ENCODE measurements around the gene SERTAD1.
A peak's percentile ranks its signal among the peaks of the same experiment; 100 is the strongest.
"Not testable (repeated sequence)": the region's sequence is repeated elsewhere in the genome, so short reads cannot be mapped to it uniquely, and the experiment has no call there.

Gene SERTAD1, protein sequence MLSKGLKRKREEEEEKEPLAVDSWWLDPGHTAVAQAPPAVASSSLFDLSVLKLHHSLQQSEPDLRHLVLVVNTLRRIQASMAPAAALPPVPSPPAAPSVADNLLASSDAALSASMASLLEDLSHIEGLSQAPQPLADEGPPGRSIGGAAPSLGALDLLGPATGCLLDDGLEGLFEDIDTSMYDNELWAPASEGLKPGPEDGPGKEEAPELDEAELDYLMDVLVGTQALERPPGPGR

DNA sequence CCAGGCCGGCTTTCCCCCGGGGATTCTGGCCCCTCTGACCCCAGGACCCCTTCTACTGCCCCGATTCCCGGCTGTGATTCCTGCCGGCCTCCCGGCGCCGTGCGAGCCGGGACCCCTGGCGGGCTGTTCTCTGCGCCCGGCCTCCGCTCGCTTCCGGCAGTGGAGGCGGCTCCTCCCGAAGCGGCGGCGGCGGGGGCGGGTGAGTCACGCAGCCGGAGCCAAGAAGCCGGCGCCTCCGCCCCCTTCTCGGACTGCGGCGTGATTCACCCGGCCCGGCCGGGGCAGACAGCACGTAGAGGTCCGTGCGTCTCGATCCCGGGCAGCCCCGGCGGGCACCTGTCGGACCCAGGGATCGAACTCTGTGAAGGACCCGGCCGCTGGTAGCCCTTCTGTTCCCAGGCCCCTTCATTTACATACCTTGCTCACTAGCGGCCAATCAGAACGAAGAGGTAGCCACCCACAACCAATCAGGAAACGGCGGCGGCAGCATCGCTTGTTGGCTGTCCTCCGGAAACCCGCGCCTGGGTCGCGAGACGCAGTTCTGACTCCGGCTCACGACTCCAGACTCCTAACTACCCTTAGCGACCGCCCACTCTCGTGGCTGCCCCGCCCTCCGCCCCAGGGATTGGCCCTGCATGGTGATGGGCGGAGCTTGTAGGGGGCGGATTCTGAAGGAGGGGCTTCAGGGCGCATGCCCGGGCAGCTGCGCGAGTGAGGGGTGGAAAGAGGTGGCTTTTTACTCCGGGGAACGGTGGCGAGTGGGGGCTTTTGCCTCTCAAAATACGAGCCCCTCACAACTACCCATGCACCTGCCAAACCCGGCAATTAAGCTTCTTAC lies at the start of gene SERTAD1:
Gene SERTAD1, minus strand, starts transcription at position 543 of the 838 bp plus-strand sequence. CDS start 2,446 bp downstream, outside the sequence.
- DNase-seq = peak; percentile 96

DNA sequence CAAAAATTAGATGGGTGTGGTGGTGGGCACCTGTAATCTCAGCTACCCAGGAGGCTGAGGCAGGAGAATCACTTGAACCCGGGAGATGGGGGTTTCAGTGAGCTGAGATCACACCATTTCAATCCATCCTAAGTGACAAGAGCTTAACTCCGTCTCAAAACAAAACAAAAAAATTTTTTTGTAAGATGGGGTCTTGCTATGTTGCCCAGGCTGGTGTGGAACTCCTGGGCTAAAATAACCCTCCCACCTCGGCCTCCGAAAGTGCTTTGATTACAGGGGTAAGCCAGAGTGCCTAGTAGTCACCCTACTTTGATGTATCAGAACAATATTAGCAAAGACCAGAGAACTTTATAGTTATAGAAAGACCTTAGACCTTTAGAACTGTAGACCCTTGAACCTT lies 48.9 kb upstream of the SERTAD1 start:
- no peak for DNase-seq

DNA sequence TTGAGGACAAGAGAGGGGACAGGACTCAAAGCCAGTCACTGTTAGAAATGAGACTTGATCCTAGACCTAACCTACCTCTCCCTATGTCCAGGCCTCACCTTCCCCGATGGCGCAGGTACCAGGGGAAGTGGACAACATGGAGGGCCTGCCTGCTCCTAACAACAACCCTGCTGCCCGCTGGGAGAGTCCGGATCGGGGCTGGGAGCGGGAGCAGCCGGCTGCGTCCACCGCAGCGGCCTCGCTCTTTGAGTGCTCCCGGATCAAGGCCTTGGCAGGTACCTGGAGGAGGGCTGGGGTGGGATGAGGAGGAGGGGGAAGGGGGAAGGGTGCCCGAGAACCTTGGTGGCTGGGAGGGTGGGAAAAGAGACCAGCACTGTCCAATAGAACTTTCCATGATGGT lies 46.7 kb upstream of the SERTAD1 start:
- DNase-seq = no peak

DNA sequence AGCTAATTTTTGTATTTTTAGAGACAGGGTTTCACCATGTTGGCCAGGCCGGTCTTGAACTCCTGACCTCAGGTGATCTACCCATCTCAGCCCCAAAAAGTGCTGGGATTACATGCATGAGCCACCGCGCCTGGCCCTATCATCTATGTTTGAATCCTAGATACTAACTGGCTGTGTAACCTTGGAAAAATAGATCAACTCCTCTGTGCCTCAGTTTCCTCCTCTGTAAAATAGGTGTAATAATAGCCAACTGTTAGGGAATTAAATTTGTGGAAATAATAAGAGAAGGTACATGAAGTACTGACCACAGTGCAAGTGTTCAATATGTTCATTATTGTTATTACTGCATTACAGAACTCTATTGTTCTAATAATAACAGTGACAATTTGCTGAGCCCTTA lies 45.3 kb upstream of the SERTAD1 start:
- no peak for DNase-seq

DNA sequence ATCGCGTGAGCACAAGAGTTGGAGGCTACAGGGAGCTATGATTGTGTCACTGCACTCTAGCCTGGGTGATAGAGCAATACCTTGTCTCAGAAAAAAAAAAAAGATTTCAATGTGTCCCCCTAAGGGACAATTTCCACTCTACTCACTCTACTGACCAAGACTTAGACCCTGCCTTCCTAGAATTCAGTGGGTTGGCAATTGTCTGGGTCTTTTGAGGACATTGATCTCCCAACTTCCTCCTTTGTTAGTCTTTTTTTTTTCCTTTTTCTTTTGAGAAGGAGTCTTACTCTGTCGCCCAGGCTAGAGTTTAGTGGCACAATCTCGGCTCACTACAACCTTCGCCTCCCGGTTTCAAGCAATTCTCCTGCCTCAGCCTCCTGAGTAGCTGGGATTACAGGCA lies 43.2 kb upstream of the SERTAD1 start:
- DNase-seq = no peak

DNA sequence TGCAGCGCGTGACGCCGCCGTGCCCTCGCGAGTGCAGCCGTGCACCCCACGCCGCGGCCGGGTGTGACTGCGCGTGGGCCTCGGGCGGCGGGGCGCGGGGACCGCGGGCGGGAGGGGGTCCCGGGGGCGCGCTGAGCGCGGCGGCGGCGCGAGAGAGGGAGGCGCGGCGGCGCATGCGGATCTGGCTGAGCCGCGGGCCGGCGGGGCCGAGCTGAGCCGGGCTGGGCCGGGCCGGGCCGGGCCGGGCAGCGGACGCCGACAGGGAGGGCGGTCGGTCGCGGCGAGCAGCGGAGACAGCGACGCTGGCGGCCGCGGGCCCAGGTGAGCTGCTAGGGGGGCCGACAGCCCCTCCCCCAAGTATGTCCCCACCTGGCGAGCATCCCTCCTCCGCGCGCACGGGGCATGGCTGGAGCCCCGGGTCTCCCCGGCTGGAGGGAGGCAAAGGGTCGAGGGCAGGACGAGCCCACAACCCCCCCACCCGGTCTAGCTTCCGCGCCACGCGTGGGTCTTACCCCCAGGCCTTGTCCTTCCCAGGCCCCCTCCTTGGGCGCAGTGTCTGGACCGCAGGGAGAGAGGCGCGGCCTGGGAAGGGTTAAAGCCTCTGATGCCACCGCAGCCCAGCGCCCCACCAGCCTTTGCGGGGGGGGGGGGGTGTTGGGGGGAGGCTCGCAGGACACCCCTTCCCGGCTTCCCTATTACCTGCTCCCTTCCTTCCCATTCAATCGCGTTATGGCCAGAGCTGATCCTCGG lies 41.4 kb upstream of the SERTAD1 start, which contains the start of gene SPTBN4:
Gene SPTBN4, plus strand, starts transcription at position 17 of the 750 bp plus-strand sequence. CDS start 5,621 bp downstream, outside the sequence.
- DNase-seq = no peak

DNA sequence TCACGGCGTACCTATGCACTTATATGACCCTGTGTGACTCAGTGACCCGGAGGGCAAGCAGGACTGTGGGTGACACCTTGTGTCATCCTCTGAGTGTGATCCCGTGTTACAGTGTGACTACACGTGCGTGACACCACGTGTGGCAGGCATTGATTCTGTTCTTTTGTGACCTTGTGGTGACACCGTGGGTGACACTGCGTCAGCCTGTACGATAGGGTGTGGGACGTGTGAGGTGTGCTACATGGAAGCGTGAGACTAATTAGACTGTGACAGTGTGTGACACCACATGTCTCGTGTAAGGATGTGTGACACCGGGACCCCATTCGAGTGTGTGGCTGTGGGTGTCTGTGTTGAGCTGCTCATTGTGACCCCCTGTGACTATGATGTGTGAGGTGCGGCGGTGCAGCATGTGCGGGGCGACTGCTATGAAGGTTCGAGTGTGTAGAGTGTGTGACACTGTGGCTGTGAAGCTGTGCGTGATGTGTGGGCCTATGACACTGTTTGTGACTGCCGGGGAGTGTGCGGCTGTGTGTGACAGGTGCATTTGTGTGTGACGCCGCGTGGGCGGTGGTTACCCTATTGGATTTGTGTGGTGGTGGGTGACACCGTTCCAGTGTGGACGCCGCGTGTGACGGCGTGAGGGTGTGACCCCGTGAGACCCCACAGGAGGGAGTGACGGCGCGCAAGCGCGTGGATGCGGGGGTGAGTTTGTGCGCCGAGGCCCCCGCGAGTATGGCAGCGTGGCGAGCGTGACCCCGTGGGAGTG lies 40.6 kb upstream of the SERTAD1 start:
- DNase-seq = no peak

DNA sequence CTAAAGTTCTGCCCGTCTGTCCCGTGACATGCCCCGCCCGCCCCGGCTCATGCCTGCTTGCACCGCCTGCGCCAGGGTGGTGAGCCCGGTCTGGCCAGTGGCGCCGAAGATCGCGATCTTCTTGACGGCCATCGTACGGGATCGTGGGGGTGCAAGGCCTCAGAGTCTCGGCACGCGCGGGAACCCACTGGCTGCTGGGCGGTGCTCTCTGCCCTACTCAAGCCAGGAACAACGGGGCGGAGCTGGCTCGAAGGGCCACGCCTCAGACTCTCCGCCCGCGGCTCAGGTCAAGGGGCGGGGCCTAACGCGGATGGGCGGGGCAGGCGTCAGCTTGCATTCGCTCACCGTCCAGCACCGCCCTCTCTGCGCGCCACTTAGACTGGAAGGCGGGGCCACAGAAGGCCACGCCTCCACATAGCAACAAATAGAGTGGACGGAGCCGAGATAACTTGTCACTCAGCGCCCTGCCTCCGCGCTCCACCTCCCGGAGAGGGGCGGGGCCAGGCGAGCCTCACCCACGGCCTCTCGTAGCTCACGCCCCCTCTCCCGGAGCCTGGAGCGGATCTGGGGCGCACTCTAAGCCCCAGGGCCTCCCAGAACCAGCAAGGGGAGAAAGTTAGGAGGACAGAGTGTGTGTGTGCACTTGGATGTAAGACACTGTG lies 39.9 kb upstream of the SERTAD1 start, which contains the start of gene BLVRB:
Gene BLVRB, minus strand, starts transcription at position 189 of the 662 bp plus-strand sequence. Its CDS starts 57 bp downstream, at position 132.
- peak; percentile 95 for DNase-seq

DNA sequence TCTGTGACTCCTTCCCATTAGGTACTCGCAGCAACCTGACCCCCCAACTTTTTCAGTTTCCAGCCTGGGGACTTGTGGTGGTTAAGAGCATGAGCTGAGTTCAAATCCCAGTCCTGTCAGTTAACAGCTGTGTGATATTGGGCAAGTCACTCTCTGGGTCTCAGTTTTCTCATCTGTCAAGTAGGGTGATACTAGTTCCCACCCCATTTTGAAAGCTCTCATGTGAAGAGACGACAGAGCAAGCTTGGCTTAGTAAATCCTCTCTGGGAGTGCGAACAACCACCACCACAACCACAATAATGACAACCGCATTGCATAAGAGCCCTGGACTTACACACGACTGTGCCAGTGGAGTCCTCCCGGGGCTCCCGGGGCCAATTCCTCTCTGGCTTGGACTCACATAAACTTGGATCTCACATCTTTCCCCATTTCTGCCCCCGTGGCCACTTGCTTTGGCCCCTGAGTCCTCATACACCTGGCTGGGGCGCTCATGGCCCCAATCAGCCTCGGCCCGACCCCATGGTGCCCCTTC lies 39.3 kb upstream of the SERTAD1 start:
- no peak for DNase-seq

DNA sequence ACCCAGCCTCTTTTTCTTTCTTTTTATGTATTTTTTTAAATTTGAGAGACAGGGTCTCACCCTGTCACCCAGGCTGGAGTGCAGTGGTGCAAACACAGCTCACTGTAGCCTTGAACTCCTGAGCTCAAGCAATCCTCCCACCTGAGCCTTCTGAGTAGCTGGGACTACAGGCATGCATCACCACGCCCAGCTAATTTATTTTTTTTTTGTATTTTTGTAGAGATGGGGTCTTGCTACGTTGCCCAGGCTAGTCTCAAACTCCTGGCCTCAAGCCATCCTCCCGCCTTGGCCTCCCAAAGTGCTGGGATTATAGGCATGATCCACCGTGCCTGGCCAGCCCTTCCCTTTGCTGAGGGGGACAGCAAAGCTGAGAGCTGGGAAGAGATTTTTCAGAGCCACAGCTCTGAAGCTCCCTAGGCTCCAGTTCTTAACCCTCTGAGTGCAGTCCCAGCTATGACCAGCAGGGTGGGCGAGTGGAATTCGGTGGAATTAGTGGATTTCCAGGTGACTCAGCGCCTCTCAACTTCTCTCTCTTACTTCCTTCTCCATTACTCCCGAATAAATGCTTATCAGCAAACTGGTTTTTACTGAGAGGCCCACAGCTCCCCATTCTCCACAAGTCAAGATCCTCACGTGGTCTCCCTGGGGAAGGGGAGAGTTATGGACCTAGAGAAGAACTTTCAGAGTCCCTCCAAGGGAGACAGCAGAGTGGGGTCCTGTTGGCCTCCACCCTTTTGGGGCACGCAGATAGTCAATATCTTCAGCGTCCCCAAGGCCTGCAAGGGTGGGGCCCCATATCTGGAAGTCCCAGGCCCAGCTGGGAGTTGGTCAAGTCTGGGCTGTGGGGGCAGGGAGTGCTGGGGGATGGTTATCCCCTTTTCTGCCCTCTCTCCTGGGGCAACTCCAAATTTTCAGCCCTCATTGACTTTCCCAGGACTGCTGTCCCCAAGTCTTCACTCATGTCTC lies 38.5 kb upstream of the SERTAD1 start:
- DNase-seq = peak; percentile 76

DNA sequence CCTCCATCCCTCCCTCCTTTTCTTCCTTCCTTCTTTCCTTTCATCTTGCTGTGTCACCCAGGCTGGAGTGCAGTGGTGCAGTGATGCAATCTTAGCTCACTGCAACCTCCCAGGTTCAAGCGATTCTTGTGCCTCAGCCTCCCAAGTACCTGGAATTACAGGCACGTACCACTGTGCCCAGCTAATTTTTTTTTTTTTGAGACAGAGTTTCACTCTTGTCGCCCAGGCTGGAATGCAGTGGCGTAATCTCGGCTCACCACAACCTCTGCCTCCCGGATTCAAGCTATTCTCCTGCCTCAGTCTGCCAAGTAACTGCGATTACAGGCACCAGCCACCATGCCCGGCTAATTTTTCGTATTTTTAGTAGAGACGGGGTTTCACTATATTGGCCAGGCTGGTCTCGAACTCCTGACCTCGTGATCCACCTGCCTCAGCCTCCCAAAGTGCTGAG lies 37.8 kb upstream of the SERTAD1 start:
- not testable (repeated sequence) for DNase-seq

DNA sequence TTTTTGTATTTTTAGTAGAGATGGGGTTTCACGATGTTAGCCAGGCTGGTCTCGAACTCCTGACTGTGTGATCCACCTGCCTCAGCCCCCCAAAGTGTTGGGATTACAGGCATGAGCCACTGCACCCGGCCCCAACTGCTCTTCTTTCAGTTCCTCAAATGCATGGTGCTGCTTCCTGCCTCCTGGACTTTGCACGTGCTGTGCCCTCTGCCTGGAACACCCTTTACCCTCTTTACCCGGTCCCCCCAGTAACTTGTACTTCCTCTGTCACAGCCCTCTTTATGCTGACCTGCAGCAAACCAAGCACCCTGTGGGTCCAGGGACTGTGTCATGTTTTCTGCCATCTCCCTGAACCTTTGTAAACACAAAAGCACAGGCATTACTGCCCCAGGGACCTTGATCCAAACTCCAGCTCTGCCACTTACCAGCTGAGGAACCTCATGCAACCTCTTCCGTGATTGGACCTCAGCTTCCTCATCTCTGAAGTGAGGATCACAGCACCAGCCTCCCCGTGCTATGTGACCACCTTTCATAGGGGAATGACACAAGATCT lies 36.0 kb upstream of the SERTAD1 start:
- no peak for DNase-seq

DNA sequence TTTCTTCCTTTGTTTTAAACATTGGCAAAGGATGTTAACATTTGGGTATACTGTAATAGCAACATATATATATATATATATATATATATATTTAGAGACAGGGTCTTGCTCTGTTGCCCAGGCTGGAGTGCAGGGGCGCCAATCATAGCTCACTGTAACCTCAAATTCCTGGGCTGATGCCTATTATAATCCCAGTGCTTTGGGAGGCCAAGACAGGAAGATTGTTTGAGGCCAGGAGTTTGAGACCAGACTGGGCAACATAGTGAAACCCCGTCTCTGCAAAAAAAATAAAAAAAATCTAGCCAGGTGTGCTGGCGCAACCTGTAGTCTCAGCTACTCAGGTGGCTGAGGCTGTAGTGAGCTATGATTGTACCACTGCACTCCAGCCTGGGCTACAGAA lies 34.4 kb upstream of the SERTAD1 start:
- no peak for DNase-seq

DNA sequence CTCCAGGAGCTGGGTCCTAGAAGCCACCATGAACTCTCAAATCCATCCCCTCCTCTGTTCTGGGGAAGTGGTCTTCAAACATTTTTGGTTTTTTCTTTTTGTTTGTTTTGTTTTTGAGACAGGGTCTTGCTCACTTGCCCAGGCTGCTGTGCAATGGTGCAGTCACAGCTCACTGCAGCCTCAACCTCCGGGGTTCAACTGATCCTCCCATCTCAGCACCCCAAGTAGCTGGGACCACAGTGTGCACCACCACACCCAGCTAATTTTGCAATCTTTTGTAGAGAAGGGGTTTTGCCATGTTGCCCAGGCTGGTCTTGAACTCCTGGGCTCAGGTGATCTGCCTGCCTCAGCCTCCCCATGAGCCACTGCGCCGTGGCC lies 32.8 kb upstream of the SERTAD1 start:
- no peak for DNase-seq

DNA sequence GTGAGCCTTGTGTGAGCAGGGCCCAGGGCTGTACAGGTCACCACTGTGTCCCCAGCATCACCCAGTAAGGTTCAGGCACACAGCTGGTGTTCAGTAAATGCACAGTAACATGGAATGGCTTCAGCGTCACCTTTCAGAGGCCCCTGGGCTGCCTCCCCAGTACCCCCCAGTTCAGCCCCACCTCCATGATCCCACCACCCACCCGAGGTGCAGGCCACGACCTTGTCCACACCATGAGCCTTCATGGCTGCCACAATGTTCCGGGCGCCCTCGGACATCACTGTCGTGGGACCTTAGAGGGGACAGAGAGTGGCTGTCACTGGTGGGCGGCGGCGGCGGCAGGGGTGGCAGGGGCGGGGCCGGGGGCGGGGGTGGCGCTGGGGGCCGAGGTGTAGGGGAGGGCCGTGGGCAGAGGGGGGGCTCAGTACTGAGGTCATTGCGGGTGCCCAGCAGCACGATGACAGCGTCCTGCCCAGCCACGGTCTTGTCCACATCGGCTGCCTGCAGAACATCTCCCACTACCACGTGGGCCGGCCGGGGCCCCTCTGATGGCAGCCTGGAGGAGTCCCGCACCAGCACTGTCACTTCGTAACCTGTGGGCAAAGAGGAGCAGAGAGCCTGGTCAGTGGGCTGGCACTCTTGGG lies 32.3 kb upstream of the SERTAD1 start:
- no peak for DNase-seq

DNA sequence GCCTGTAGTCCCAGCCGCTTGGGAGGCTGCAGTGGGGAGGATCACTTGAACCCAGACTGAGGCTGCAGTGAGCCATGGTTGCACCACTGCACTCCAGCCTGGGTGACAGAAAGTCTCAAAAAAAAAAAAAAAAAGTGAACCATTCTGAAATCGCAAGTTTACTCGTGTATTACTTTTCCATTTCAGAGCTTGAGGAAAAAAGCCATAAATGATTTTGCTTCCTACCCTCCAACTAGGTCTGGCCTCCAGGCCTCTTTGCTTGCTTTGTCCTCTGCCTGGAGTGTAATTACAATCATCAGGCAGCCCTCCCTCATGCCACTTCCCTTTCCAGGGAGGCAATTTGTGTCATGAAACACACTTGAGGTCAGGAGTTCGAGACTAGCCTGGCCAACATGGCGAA lies 31.3 kb upstream of the SERTAD1 start:
- DNase-seq = no peak

DNA sequence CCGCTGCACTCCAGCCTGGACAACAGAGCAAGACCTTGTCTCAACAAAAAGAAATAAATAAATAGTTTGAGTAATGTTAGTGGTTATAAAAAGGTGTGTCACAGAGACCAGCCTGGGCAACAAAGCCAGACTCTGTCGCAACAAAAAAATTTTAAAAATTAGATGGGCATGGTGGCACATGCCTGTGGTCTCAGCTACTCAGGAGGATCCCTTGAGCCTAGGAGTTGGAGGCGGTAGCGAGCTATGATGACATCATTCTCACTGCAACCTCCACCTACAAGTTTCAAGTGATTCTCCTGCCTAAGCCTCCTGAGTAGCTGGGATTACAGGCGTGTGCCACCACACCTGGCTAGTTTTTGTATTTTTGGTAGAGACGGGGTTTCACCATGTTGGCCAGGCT lies 28.2 kb upstream of the SERTAD1 start:
- not testable (repeated sequence) for DNase-seq

DNA sequence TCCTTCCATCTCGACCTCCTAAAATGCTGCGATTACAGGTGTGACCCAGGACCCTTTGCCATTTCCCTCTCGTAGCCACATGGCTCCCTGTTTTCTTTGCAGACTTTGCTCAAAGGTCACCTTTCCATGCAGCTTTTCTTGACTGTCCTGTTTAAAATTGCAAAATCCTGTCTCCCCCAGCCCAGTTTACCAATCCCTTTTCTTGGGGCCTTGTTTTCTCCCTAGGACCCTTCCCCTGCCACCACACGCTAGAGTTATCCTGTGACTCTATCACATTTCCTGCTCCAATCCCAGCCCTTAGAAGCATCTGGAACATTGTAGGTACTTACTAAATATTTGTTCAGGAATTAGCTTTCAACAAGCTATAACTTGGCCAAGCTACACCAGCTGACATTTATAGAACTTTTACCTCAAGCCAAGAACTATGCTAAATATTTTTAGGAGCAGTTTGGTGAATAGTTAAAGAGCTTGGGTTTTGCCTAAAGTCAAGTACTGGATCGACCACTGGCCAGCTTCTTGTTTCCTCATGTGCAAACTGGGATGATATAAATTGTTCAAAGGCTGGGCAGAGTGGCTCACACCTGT lies 27.5 kb upstream of the SERTAD1 start:
- DNase-seq = no peak

DNA sequence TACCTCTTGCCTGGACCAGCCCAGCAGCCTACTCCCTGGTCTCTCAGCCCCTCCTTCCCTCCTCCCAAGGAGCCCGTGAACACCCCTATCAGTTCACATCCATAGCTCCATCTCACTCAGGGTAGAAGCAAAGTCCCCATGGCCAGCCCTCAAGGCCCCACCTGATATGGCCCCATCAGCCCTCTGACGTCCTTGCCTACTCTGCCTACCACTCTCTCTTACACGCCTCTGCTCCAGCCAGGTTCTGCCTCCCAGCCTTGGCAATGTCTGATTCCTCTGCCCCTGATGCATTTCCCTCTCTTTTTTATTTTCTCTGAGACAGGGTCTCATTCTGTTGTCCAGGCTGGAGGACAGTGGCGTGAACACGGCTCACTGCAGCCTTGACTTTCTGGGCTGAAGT lies 26.2 kb upstream of the SERTAD1 start:
- DNase-seq = no peak

All from amniotic stem cell (primary cell).